ENCODE data around the gene RFC1. TPM values are rescaled to one million over a fixed set of nuclear protein-coding genes. Genes with fewer than 3 reads are reported as not detected.
"Not testable (repeated sequence)": the region's sequence is repeated elsewhere in the genome, so short reads cannot be mapped to it uniquely, and the experiment has no call there.

Gene RFC1
- total RNA-seq: 50.2 TPM
- long read RNA-seq, full-length matches to known transcripts: 18 of 53 reads
- long read RNA-seq, partial matches to known transcripts: 24 of 53 reads
- long read RNA-seq, other reads (novel, unspliced or antisense): 11 of 53 reads

- Histone ChIP-seq H3K4me3 (peak within 1 kb of the TSS; percentile 90), H3K9me3 (no peaks in the 10 kb centered on the region), H3K4me1 (peaks cover 34% of the 10 kb centered on the region), H3K27me3 (ENCODE audit: low read depth) (no peaks in the 10 kb centered on the region), H3K27ac (peak within 1 kb of the TSS; percentile 87), H3K36me3 (no peaks in the 10 kb centered on the region)
- ATAC-seq (peak; percentile 98 to 99), DNase-seq (peak; percentile 97)
- TF ChIP-seq CTCF (IDR thresholded peaks at IDR 0.05): no peak
- intact Hi-C loops (cut with DNase I): no loop called here
Observed at GRCh38 chr4:39365830-39366771, at the start of gene RFC1. Gene RFC1, minus strand, starts transcription at chr4:39366362. Its CDS starts 121 bp downstream, at chr4:39366241.

GRCh38 chr4:39415678-39416283 is 49.6 kb upstream of the RFC1 start:
- TF ChIP-seq CTCF (IDR thresholded peaks at IDR 0.05): no peak
- Histone ChIP-seq H3K4me1 (no peaks in the 10 kb centered on the region), H3K9me3 (no peaks in the 10 kb centered on the region), H3K36me3 (no peaks in the 10 kb centered on the region), H3K27ac (no peak overlapping the region), H3K27me3 (ENCODE audit: low read depth) (no peaks in the 10 kb centered on the region), H3K4me3 (no peak overlapping the region)
- peak in 1 of 2 donors; percentile 35 for ATAC-seq
- no peak for DNase-seq
- intact Hi-C loops (cut with DNase I): no loop called here

GRCh38 chr4:39411561-39411960 is 45.4 kb upstream of the RFC1 start:
- H3K4me1 ChIP-seq; H3K27ac ChIP-seq; ATAC-seq; H3K27me3 ChIP-seq (ENCODE audit: low read depth); H3K4me3 ChIP-seq; intact Hi-C loops (cut with DNase I); H3K9me3 ChIP-seq; DNase-seq; H3K36me3 ChIP-seq: not testable (repeated sequence)

GRCh38 chr4:39410415-39410814 is 44.3 kb upstream of the RFC1 start:
- Histone ChIP-seq H3K27ac (no peak overlapping the region), H3K4me1 (no peaks in the 10 kb centered on the region), H3K27me3 (ENCODE audit: low read depth) (no peaks in the 10 kb centered on the region), H3K4me3 (no peak overlapping the region), H3K9me3 (no peaks in the 10 kb centered on the region), H3K36me3 (no peaks in the 10 kb centered on the region)
- ATAC-seq (no peak), DNase-seq (no peak)
- intact Hi-C loops (cut with DNase I): no loop called here
- no peak for TF ChIP-seq CTCF (IDR thresholded peaks at IDR 0.05)

- ATAC-seq (no peak), DNase-seq (no peak)
- intact Hi-C loops (cut with DNase I): no loop called here
Observed at GRCh38 chr4:39407584-39407885, 41.4 kb upstream of the RFC1 start.

More at GRCh38 chr4:39407584-39407885, 41.4 kb upstream of the RFC1 start:
- no peaks in the 10 kb centered on the region for H3K36me3 ChIP-seq
- H3K4me1 ChIP-seq: no peaks in the 10 kb centered on the region
- no peaks in the 10 kb centered on the region for H3K9me3 ChIP-seq
- no peak overlapping the region for H3K27ac ChIP-seq
- H3K27me3 ChIP-seq (ENCODE audit: low read depth): no peaks in the 10 kb centered on the region
- no peak for TF ChIP-seq CTCF (IDR thresholded peaks at IDR 0.05)
- H3K4me3 ChIP-seq: no peak overlapping the region

Data from lower lobe of right lung (tissue), 2 donors.